Mesendoderm (in vitro differentiated cells): ENCODE data around the gene MYO18B.
"Not testable (repeated sequence)": the region's sequence is repeated elsewhere in the genome, so short reads cannot be mapped to it uniquely, and the experiment has no call there.

Source experiments
- DNase-seq: peaks from one replicate; pipeline ENCODE4 v3.0.0; 2013
- H2AK5ac ChIP-seq: 2 replicates; pipeline ENCODE4 v1.6.1; 2013; ENCODE audit warnings: low read length, inconsistent platforms
- H2BK120ac ChIP-seq: 2 replicates; pipeline ENCODE4 v1.6.1; 2013; ENCODE audit warnings: low read depth, mild to moderate bottlenecking, low read length, moderate library complexity, mixed read lengths
- H2BK15ac ChIP-seq: replicated peaks from 2 replicates; pipeline ENCODE4 v1.6.1; 2013; ENCODE audit warnings: low read depth, mild to moderate bottlenecking, moderate library complexity
- H2BK5ac ChIP-seq: 2 replicates; pipeline ENCODE4 v1.6.1; 2013; ENCODE audit warnings: low read length, inconsistent platforms
- H3K18ac ChIP-seq: 2 replicates; pipeline ENCODE4 v1.6.1; 2013; ENCODE audit warnings: mild to moderate bottlenecking, low read length, mixed read lengths
- H3K23ac ChIP-seq: one replicate; pipeline ENCODE4 v1.6.1; 2013; ENCODE audit warnings: low read length
- H3K27ac ChIP-seq: 2 replicates; pipeline ENCODE4 v1.5.1; 2013; ENCODE audit warnings: low read depth, mild to moderate bottlenecking, inconsistent platforms, low read length, moderate library complexity
- H3K27me3 ChIP-seq: 2 replicates; pipeline ENCODE4 v1.6.1; 2013; ENCODE audit warnings: low read length, control low read depth, mild to moderate bottlenecking, inconsistent platforms; ENCODE audit not compliant: insufficient read depth, poor library complexity
- H3K36me3 ChIP-seq: 2 replicates; pipeline ENCODE4 v1.6.1; 2013; ENCODE audit warnings: low read length, inconsistent platforms; ENCODE audit not compliant: control insufficient read depth, insufficient read depth
- H3K4ac ChIP-seq: one replicate; pipeline ENCODE4 v1.6.1; 2013; ENCODE audit warnings: low read depth, mild to moderate bottlenecking, low read length, moderate library complexity
- H3K4me1 ChIP-seq: 2 replicates; pipeline ENCODE4 v1.6.1; 2013; ENCODE audit warnings: low read depth, low read length, inconsistent platforms; ENCODE audit not compliant: control insufficient read depth
- H3K4me2 ChIP-seq: 2 replicates; pipeline ENCODE4 v1.6.1; 2013; ENCODE audit warnings: low read length
- H3K4me3 ChIP-seq: 2 replicates; pipeline ENCODE4 v1.5.1; 2013; ENCODE audit warnings: mild to moderate bottlenecking, low read length
- H3K56ac ChIP-seq: one replicate; pipeline ENCODE4 v1.6.1; 2013; ENCODE audit warnings: low read length
- H3K79me1 ChIP-seq: 2 replicates; pipeline ENCODE4 v1.6.1; 2013; ENCODE audit warnings: low read length, inconsistent platforms
- H3K79me2 ChIP-seq: 2 replicates; pipeline ENCODE4 v1.6.1; 2013; ENCODE audit warnings: mild to moderate bottlenecking, low read length; ENCODE audit not compliant: control insufficient read depth, insufficient read depth
- H3K9ac ChIP-seq: 2 replicates; pipeline ENCODE4 v1.6.1; 2013; ENCODE audit warnings: low read length, inconsistent platforms
- H4K5ac ChIP-seq: one replicate; pipeline ENCODE4 v1.6.1; 2013; ENCODE audit warnings: low read length
- H4K8ac ChIP-seq: one replicate; pipeline ENCODE4 v1.6.1; 2013; ENCODE audit warnings: low read depth, mild to moderate bottlenecking, control low read depth, low read length, moderate library complexity
- WGBS: extraction: QIAGEN DNeasy Blood & Tissue Kit; methylation state at CpG from one replicate; pipeline ENCODE4 v1.1.7; 2013; ENCODE audit warnings: low lambda C conversion rate, missing lambda C conversion rate; ENCODE audit not compliant: insufficient coverage; ENCODE audit errors: extremely low coverage; 5-methylcytosine and 5-hydroxymethylcytosine counted together

MYO18B gene

DNA sequence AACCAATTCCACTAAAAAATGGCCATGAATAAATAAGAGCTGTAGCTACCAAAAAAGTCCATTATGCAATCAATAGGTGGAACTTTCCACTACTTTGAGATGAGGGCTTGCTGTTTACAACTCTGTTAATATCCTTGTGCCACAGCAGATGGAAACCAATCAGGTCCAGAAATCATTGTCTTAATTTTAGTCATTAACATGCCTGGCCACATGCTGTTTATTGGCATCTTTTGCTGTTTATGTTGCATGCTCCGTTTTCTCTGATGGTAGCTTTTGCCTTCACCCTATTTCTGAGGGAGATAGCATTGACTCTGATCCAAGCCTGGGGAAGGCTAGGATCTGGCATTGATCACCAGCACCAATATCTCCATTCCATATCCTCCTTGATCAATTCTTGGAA is 234.4 kb downstream of the MYO18B start:
- H3K23ac ChIP-seq = no peak overlapping the region
- no peak overlapping the region for H3K27ac ChIP-seq
- H3K4ac ChIP-seq = no peak overlapping the region
- no peak overlapping the region for H4K8ac ChIP-seq
- H3K9ac ChIP-seq = no peak overlapping the region
- H3K79me2 ChIP-seq = no peaks in the 10 kb centered on the region
- no peaks in the 10 kb centered on the region for H3K79me1 ChIP-seq
- H3K4me2 ChIP-seq = no peak overlapping the region
- no peaks in the 10 kb centered on the region for H3K27me3 ChIP-seq
- no peak overlapping the region for H2BK120ac ChIP-seq
- H2AK5ac ChIP-seq = no peak overlapping the region
- no peak overlapping the region for H3K4me3 ChIP-seq
- H3K4me1 ChIP-seq = peaks cover 2% of the 10 kb centered on the region
- H2BK5ac ChIP-seq = no peak overlapping the region
- no peak overlapping the region for H4K5ac ChIP-seq
- H2BK15ac ChIP-seq = no peak overlapping the region
- H3K36me3 ChIP-seq = no peaks in the 10 kb centered on the region
- no peak overlapping the region for H3K18ac ChIP-seq
- no peak for DNase-seq
- no CpG with 5 or more reads among the region's 1 CpG for WGBS
- no peak overlapping the region for H3K56ac ChIP-seq

DNA sequence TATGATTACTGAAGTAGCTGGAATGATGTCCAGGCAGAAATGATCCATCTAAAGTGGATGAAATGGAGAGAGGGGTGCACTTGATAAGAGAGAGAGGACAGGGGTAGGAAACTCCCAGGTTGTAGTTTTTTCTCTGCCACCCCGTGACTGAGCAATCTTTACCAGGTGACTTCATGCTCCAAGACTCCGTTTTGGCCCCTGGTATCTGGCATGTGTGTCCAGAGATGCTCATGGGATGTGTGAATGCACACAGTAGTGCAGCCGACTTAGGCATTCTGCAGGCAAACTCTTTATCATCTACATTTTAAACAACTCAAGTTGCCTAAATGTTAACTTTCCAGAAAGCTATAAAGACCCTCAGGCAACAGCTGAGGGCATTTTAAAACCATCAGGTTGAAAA is 238.0 kb downstream of the MYO18B start:
- no peaks in the 10 kb centered on the region for H3K27me3 ChIP-seq
- no peak overlapping the region for H2AK5ac ChIP-seq
- H4K8ac ChIP-seq = no peak overlapping the region
- H3K4me2 ChIP-seq = no peak overlapping the region
- no peaks in the 10 kb centered on the region for H3K79me2 ChIP-seq
- H3K18ac ChIP-seq = no peak overlapping the region
- no peaks in the 10 kb centered on the region for H3K36me3 ChIP-seq
- no peak for DNase-seq
- H4K5ac ChIP-seq = no peak overlapping the region
- WGBS = no CpG with 5 or more reads among the region's 3 CpGs
- H2BK15ac ChIP-seq = no peak overlapping the region
- H3K23ac ChIP-seq = no peak overlapping the region
- H3K4ac ChIP-seq = no peak overlapping the region
- no peak overlapping the region for H3K27ac ChIP-seq
- H3K9ac ChIP-seq = no peak overlapping the region
- no peak overlapping the region for H3K56ac ChIP-seq
- H2BK5ac ChIP-seq = no peak overlapping the region
- H3K4me1 ChIP-seq = peaks cover 2% of the 10 kb centered on the region
- H2BK120ac ChIP-seq = no peak overlapping the region
- H3K4me3 ChIP-seq = no peak overlapping the region
- no peaks in the 10 kb centered on the region for H3K79me1 ChIP-seq

DNA sequence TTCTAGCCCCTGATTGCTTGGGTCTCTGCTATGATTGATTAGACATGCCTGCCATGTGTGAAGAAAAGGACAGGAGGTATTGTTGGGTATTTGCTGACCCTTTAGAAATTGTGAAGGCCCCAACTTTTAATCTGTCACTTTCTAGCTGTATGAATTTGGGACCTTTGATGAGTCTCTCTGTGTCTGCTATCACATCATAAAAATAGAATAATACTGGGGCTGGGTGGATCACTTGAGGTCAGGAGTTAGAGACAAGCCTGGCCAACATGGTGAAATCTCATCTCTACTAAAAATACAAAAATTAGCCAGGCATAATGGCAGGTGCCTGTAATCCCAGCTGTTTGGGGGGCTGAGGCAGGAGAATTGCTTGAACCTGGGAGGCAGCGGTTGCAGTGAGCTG is 242.9 kb downstream of the MYO18B start:
- WGBS = no CpG with 5 or more reads among the region's 1 CpG
- H3K18ac ChIP-seq, H3K4me3 ChIP-seq: not testable (repeated sequence)

DNA sequence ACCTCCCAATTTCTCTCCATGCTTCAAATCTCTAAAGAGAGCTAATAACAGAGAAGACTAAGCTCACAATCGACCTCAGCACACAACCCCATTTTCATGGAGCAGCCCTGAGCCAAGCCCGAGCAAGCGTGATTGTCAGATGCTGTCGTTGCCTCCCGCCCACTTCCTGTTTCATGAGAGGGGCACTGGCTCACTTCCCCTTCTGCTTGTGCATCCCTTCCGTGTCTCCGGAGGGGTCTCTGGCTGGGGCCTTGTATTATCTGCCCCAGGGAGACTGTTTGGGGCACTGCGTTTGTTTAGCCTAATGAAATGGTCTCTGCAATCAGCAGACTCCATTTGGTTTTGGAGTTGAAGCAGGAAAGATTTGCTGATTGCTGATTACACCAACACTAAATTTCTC is 246.0 kb downstream of the MYO18B start:
- Histone ChIP-seq H2BK5ac (no peak overlapping the region), H2AK5ac (no peak overlapping the region), H3K4me1 (peaks cover 4% of the 10 kb centered on the region), H3K36me3 (no peaks in the 10 kb centered on the region), H2BK120ac (no peak overlapping the region), H3K56ac (no peak overlapping the region), H3K27ac (no peak overlapping the region), H4K8ac (no peak overlapping the region), H3K27me3 (no peaks in the 10 kb centered on the region), H4K5ac (no peak overlapping the region), H3K4me2 (no peak overlapping the region), H2BK15ac (no peak overlapping the region), H3K79me2 (no peaks in the 10 kb centered on the region), H3K4ac (no peak overlapping the region), H3K79me1 (no peaks in the 10 kb centered on the region), H3K23ac (no peak overlapping the region), H3K4me3 (no peak overlapping the region), H3K18ac (no peak overlapping the region), H3K9ac (no peak overlapping the region)
- no CpG with 5 or more reads among the region's 8 CpGs for WGBS
- DNase-seq = peak; percentile 44

More for the DNA sequence above, 242.9 kb downstream of the MYO18B start:
- not testable (repeated sequence) for H3K4ac ChIP-seq, H4K5ac ChIP-seq, H3K79me2 ChIP-seq, H3K9ac ChIP-seq, H4K8ac ChIP-seq, H3K36me3 ChIP-seq, H3K4me1 ChIP-seq, H2BK15ac ChIP-seq, H2BK5ac ChIP-seq, H2AK5ac ChIP-seq, H3K79me1 ChIP-seq, DNase-seq, H3K4me2 ChIP-seq, H3K23ac ChIP-seq, H2BK120ac ChIP-seq, H3K27me3 ChIP-seq, H3K27ac ChIP-seq, H3K56ac ChIP-seq

DNA sequence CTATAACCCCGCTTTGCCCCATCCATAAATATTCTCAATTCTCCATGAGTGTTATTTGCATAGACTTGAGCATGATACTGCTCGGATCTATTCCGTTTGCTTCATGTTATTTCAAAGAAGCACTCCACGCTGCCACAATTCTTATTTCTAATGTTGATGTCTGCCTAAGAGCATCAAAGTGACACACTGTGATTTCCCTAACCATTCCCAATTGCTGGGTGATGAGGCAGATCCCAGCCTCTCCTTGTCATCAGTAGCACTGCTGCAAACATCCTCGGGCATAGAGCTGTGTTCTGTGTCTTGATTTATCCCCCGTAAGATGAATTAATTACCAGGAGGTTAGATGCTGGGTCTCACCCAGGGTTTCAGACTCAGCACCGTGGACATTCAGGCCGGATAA is 249.0 kb downstream of the MYO18B start:
- no peak overlapping the region for H3K4ac ChIP-seq
- peaks cover 1% of the 10 kb centered on the region for H3K4me1 ChIP-seq
- no peak overlapping the region for H3K4me3 ChIP-seq
- no peak overlapping the region for H3K56ac ChIP-seq
- no peaks in the 10 kb centered on the region for H3K79me2 ChIP-seq
- H4K5ac ChIP-seq = no peak overlapping the region
- no peak overlapping the region for H4K8ac ChIP-seq
- no peaks in the 10 kb centered on the region for H3K27me3 ChIP-seq
- DNase-seq = no peak
- no peak overlapping the region for H2BK5ac ChIP-seq
- no peak overlapping the region for H3K18ac ChIP-seq
- WGBS = no CpG with 5 or more reads among the region's 8 CpGs
- no peak overlapping the region for H2AK5ac ChIP-seq
- no peak overlapping the region for H3K27ac ChIP-seq
- H2BK120ac ChIP-seq = no peak overlapping the region
- no peaks in the 10 kb centered on the region for H3K36me3 ChIP-seq
- H2BK15ac ChIP-seq = no peak overlapping the region
- no peak overlapping the region for H3K9ac ChIP-seq
- no peak overlapping the region for H3K23ac ChIP-seq
- no peak overlapping the region for H3K4me2 ChIP-seq
- no peaks in the 10 kb centered on the region for H3K79me1 ChIP-seq

DNA sequence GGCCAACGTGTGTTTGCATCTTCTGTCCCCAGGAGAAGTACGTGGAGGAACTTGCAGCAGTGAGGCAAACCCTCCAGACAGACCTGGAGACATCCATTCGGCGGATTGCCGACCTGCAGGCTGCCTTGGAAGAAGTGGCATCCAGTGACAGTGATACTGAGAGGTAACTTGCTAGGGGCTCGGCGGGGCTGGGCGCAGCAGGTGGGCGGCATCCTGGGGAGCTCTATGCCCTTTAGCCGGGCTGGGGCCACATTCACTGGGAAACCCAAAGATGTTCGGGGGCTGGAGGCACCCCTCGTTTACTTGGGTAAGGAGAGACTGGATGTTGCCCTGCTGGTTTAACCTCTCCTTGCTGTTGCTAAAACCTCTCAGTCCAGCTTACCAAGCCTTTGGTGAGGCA is 250.3 kb downstream of the MYO18B start:
- no peaks in the 10 kb centered on the region for H3K27me3 ChIP-seq
- no peak overlapping the region for H2BK15ac ChIP-seq
- no peak overlapping the region for H3K18ac ChIP-seq
- no peaks in the 10 kb centered on the region for H3K79me2 ChIP-seq
- H2BK5ac ChIP-seq = no peak overlapping the region
- H3K4me2 ChIP-seq = no peak overlapping the region
- H3K27ac ChIP-seq = no peak overlapping the region
- H3K79me1 ChIP-seq = no peaks in the 10 kb centered on the region
- no peak overlapping the region for H4K8ac ChIP-seq
- no CpG with 5 or more reads among the region's 12 CpGs for WGBS
- H3K9ac ChIP-seq = no peak overlapping the region
- no peaks in the 10 kb centered on the region for H3K36me3 ChIP-seq
- H3K4ac ChIP-seq = no peak overlapping the region
- H2BK120ac ChIP-seq = no peak overlapping the region
- peaks cover 1% of the 10 kb centered on the region for H3K4me1 ChIP-seq
- no peak overlapping the region for H3K56ac ChIP-seq
- no peak for DNase-seq
- H2AK5ac ChIP-seq = no peak overlapping the region
- H3K23ac ChIP-seq = no peak overlapping the region
- no peak overlapping the region for H4K5ac ChIP-seq
- no peak overlapping the region for H3K4me3 ChIP-seq
